Breast epithelium (tissue), 4 donors: ENCODE data around the gene SMPDL3B. TPM values are rescaled to one million over a fixed set of nuclear protein-coding genes. Genes with fewer than 3 reads are reported as not detected.
A peak's percentile ranks its signal among the peaks of the same experiment; 100 is the strongest.

Source experiments
- DNase-seq, 2 donors: peaks; one replicate each; pipeline ENCODE4 v3.0.0-alpha.2; 2019; ENCODE audit warnings: low spot score in 2 of 2
- H3K27ac ChIP-seq, 2 donors: fragments of 200-600 bp; sonication (generic) in 1 of 2; one replicate each; pipeline ENCODE4 v1.5.1; 2016 to 2019; ENCODE audit warnings: mild to moderate bottlenecking in 1 of 2
- H3K27me3 ChIP-seq, 2 donors: fragments of 200-600 bp; sonication (generic) in 1 of 2; one replicate each; pipeline versions ENCODE4 v1.5.1 to v1.6.0; 2017 to 2019; ENCODE audit warnings: control low read depth in 1 of 2, mild to moderate bottlenecking in 1 of 2
- H3K36me3 ChIP-seq: fragments of 200-600 bp; one replicate; pipeline ENCODE4 v1.5.1; 2019
- H3K4me1 ChIP-seq, 2 donors: fragments of 200-600 bp; sonication (generic); one replicate each; pipeline ENCODE4 v1.5.1; 2016 to 2019; ENCODE audit warnings: control low read depth in 1 of 2
- H3K4me3 ChIP-seq, 3 donors: fragments of 200-600 bp; sonication (generic); 1 replicate in 2 of 3; 2 replicates in 1 of 3; pipeline ENCODE4 v1.5.1; 2016 to 2019; ENCODE audit warnings: mild to moderate bottlenecking in 3 of 3, moderate library complexity in 2 of 3
- H3K9me3 ChIP-seq, 2 donors: fragments of 200-600 bp; sonication (generic) in 1 of 2; one replicate each; pipeline ENCODE4 v1.5.1; 2016 to 2019; ENCODE audit warnings: control low read depth in 1 of 2
- POLR2A ChIP-seq: fragments of 450-650 bp; IDR thresholded peaks from one replicate; pipeline ENCODE4 v1.6.1; 2016; ENCODE audit warnings: antibody characterized with exemption, mild to moderate bottlenecking, moderate library complexity
- POLR2AphosphoS5 ChIP-seq, 3 donors: sonication (generic); formaldehyde crosslinking; IDR thresholded peaks; one replicate each; pipeline ENCODE4 v1.6.1; 2017; ENCODE audit warnings: antibody characterized with exemption in 3 of 3
- intact Hi-C: fragments of 100-400 bp; cut with DNase I; formaldehyde crosslinking; loops from one replicate; pipeline ENCODE4 v1.15.1; 2023; ENCODE audit warnings: low total_unique reads
- total RNA-seq, 3 donors: library from RNA; depleted of rRNA; stranded (reverse); fragments of >200 nt; gene quantifications; one replicate each; pipeline ENCODE4 v1.1.0, GENCODE V29; 2016
- TF ChIP-seq, protein P1 (sequence below), 3 donors: fragments of 450-650 bp; IDR thresholded peaks; one replicate each; pipeline ENCODE4 v1.5.1; 2016 to 2017; ENCODE audit warnings: antibody characterized with exemption in 3 of 3, mild to moderate bottlenecking in 3 of 3, moderate library complexity in 3 of 3

Gene SMPDL3B
- total RNA-seq, 3 donors from 2014 or later, result 13.8 to 14.9 TPM; not detected in 1

GRCh38 chr1:27979151-27979858 lies 44.5 kb downstream of the SMPDL3B start:
- DNase-seq, result no peak
- Histone ChIP-seq H3K9me3 (no peaks in the 10 kb centered on the region), H3K27me3 (no peaks in the 10 kb centered on the region), H3K27ac (no peak overlapping the region), H3K4me3 (no peak overlapping the region), H3K4me1 (no peaks in the 10 kb centered on the region), H3K36me3 (no peaks in the 10 kb centered on the region)
- no peak for TF ChIP-seq POLR2A
- TF ChIP-seq POLR2AphosphoS5 (IDR thresholded peaks at IDR 0.05), result no peak
- TF ChIP-seq, protein P1, sequence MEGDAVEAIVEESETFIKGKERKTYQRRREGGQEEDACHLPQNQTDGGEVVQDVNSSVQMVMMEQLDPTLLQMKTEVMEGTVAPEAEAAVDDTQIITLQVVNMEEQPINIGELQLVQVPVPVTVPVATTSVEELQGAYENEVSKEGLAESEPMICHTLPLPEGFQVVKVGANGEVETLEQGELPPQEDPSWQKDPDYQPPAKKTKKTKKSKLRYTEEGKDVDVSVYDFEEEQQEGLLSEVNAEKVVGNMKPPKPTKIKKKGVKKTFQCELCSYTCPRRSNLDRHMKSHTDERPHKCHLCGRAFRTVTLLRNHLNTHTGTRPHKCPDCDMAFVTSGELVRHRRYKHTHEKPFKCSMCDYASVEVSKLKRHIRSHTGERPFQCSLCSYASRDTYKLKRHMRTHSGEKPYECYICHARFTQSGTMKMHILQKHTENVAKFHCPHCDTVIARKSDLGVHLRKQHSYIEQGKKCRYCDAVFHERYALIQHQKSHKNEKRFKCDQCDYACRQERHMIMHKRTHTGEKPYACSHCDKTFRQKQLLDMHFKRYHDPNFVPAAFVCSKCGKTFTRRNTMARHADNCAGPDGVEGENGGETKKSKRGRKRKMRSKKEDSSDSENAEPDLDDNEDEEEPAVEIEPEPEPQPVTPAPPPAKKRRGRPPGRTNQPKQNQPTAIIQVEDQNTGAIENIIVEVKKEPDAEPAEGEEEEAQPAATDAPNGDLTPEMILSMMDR (IDR thresholded peaks at IDR 0.05), result peak; percentile 13 to 65 (median 46)
- intact Hi-C loops, result no loop called here

DNA sequence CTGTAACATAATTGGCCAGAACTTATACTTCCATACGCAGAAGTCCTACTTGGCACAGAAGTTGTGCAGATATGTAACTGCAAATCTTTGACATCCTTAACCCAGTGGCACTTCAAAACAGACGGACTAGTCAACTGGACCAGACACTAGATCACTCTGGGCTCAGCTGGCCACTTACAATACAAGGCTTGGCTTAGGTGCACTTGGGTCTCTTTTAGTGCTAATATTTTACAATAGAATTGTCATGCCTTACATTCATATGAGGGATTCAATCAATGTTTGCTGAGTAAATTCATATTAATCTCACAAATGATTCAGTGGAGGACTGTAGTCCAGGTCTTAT lies 45.0 kb downstream of the SMPDL3B start:
- no peaks in the 10 kb centered on the region for H3K4me1 ChIP-seq
- H3K27me3 ChIP-seq, result no peaks in the 10 kb centered on the region
- no peak overlapping the region for H3K27ac ChIP-seq
- H3K9me3 ChIP-seq, result no peaks in the 10 kb centered on the region
- H3K4me3 ChIP-seq, result no peak overlapping the region
- DNase-seq, result no peak
- intact Hi-C loops, result no loop called here
- no peaks in the 10 kb centered on the region for H3K36me3 ChIP-seq
- TF ChIP-seq, protein P1 (IDR thresholded peaks at IDR 0.05), result no peak
- TF ChIP-seq POLR2A (no peak), POLR2AphosphoS5 (IDR thresholded peaks at IDR 0.05) (no peak)

GRCh38 chr1:27980216-27980845 lies 45.5 kb downstream of the SMPDL3B start:
- H3K4me1 ChIP-seq, result no peaks in the 10 kb centered on the region
- no peaks in the 10 kb centered on the region for H3K27me3 ChIP-seq
- no peak overlapping the region for H3K4me3 ChIP-seq
- TF ChIP-seq POLR2AphosphoS5 (IDR thresholded peaks at IDR 0.05), result no peak
- TF ChIP-seq, protein P1 (IDR thresholded peaks at IDR 0.05), result no peak
- TF ChIP-seq POLR2A, result no peak
- intact Hi-C loops, result no loop called here
- H3K9me3 ChIP-seq, result no peaks in the 10 kb centered on the region
- no peaks in the 10 kb centered on the region for H3K36me3 ChIP-seq
- DNase-seq, result no peak
- no peak overlapping the region for H3K27ac ChIP-seq

DNA sequence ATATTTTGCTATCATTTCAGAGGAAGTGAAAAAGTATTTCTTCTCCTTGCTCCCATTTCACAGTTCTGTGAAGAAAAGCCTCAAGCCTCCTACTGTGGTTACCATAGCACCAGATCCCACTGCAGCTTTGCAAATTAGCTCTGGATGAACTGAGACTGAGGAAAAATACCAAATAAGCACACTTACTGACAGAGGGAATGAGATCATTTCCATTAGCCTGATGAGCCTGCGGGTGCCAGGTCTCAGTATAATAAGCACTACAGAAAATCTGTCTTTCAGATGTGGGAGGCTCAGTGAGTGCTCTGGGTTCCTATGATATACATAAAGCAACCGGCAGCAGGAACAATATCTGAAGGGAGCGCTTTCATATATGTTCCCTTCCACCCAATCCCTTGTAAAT lies 46.3 kb downstream of the SMPDL3B start:
- no peak for DNase-seq
- TF ChIP-seq POLR2AphosphoS5 (IDR thresholded peaks at IDR 0.05) (no peak), POLR2A (no peak)
- TF ChIP-seq, protein P1 (IDR thresholded peaks at IDR 0.05), result no peak
- no peaks in the 10 kb centered on the region for H3K36me3 ChIP-seq
- H3K4me1 ChIP-seq, result no peaks in the 10 kb centered on the region
- no peaks in the 10 kb centered on the region for H3K9me3 ChIP-seq
- H3K4me3 ChIP-seq, result no peak overlapping the region
- no peaks in the 10 kb centered on the region for H3K27me3 ChIP-seq
- H3K27ac ChIP-seq, result no peak overlapping the region
- intact Hi-C loops, result no loop called here

- TF ChIP-seq POLR2AphosphoS5 (IDR thresholded peaks at IDR 0.05) (no peak), POLR2A (no peak)
- TF ChIP-seq, protein P1 (IDR thresholded peaks at IDR 0.05), result no peak
- H3K9me3 ChIP-seq, result no peaks in the 10 kb centered on the region
- H3K4me1 ChIP-seq, result no peaks in the 10 kb centered on the region
- intact Hi-C loops, result no loop called here
- DNase-seq, result no peak
- no peaks in the 10 kb centered on the region for H3K27me3 ChIP-seq
- no peak overlapping the region for H3K4me3 ChIP-seq
- peaks cover 12% of the 10 kb centered on the region for H3K36me3 ChIP-seq
- H3K27ac ChIP-seq, result no peak overlapping the region
These were observed 56.2 kb downstream of the SMPDL3B start for GRCh38 chr1:27990920-27991537.
